HepG2 (cell line): ENCODE measurements around the gene DCUN1D2. TPM values are rescaled to one million over a fixed set of nuclear protein-coding genes. Genes with fewer than 3 reads are reported as not detected.

Source experiments
- AHR ChIP-seq: IDR thresholded peaks from 2 replicates; pipeline ENCODE4 v1.6.1; 2018; ENCODE audit warnings: missing genetic modification reagents, missing compliant biosample characterization
- DPF2 ChIP-seq: sonication (generic); formaldehyde crosslinking; IDR thresholded peaks from 2 replicates; pipeline ENCODE4 v1.4.0; 2020; ENCODE audit warnings: mild to moderate bottlenecking, low read depth, missing genetic modification reagents, borderline replicate concordance
- ETV6 ChIP-seq: sonication (generic); formaldehyde crosslinking; conservative IDR thresholded peaks from 2 replicates; pipeline ENCODE4 v1.4.0; 2020; ENCODE audit warnings: missing genetic modification reagents
- FOXJ3 ChIP-seq: sonication (generic); formaldehyde crosslinking; IDR thresholded peaks from 2 replicates; pipeline ENCODE4 v1.4.0; 2020; ENCODE audit warnings: missing genetic modification reagents, mild to moderate bottlenecking, borderline replicate concordance
- FOXO1 ChIP-seq: sonication (generic); formaldehyde crosslinking; IDR thresholded peaks from 2 replicates; pipeline ENCODE4 v1.4.0; 2020; ENCODE audit warnings: missing genetic modification reagents
- MATR3 ChIP-seq: sonication (generic); formaldehyde crosslinking; IDR thresholded peaks from 2 replicates; pipeline ENCODE4 v1.4.0; 2020; ENCODE audit warnings: missing genetic modification reagents
- MLX ChIP-seq: IDR thresholded peaks from 2 replicates; pipeline ENCODE4 v1.6.1; 2016
- MZF1 ChIP-seq: sonication (generic); formaldehyde crosslinking; IDR thresholded peaks from 2 replicates; pipeline ENCODE4 v1.8.1; 2023; ENCODE audit warnings: mild to moderate bottlenecking, missing genetic modification reagents, borderline replicate concordance
- PAX8 ChIP-seq: sonication (generic); formaldehyde crosslinking; IDR thresholded peaks from 2 replicates; pipeline ENCODE4 v1.8.0; 2022; ENCODE audit warnings: mild to moderate bottlenecking, missing genetic modification reagents, borderline replicate concordance
- ZBTB20 ChIP-seq: sonication (generic); formaldehyde crosslinking; IDR thresholded peaks from 2 replicates; pipeline ENCODE4 v1.8.1; 2023; ENCODE audit warnings: missing genetic modification reagents, low read depth, mild to moderate bottlenecking, borderline replicate concordance
- ZFP36L1 ChIP-seq: sonication (generic); formaldehyde crosslinking; IDR thresholded peaks from 2 replicates; pipeline ENCODE4 v1.8.0; 2022; ENCODE audit warnings: mild to moderate bottlenecking, missing genetic modification reagents, moderate library complexity
- ZNF143 ChIP-seq: sonication (generic); formaldehyde crosslinking; IDR thresholded peaks from 2 replicates; pipeline ENCODE4 v1.4.0; 2020; ENCODE audit warnings: missing genetic modification reagents
- ZNF224 ChIP-seq: sonication (generic); formaldehyde crosslinking; IDR thresholded peaks from 2 replicates; pipeline ENCODE4 v1.5.0; 2020; ENCODE audit warnings: mild to moderate bottlenecking, missing genetic modification reagents
- ZNF317 ChIP-seq: sonication (generic); formaldehyde crosslinking; IDR thresholded peaks from 2 replicates; pipeline ENCODE4 v1.5.0; 2020; ENCODE audit warnings: mild to moderate bottlenecking, missing genetic modification reagents
- ZNF326 ChIP-seq: sonication (generic); formaldehyde crosslinking; IDR thresholded peaks from 2 replicates; pipeline ENCODE4 v1.4.0; 2020; ENCODE audit warnings: missing genetic modification reagents, borderline replicate concordance
- ZNF7 ChIP-seq: IDR thresholded peaks from 2 replicates; pipeline ENCODE4 v1.6.1; 2016; ENCODE audit warnings: missing biosample characterization, missing genetic modification reagents
- ZNF724P ChIP-seq: sonication (generic); formaldehyde crosslinking; IDR thresholded peaks from 2 replicates; pipeline ENCODE4 v1.8.0; 2022; ENCODE audit warnings: missing genetic modification reagents, borderline replicate concordance
- ZNF776 ChIP-seq: sonication (generic); formaldehyde crosslinking; IDR thresholded peaks from 2 replicates; pipeline ENCODE4 v1.4.0; 2020; ENCODE audit warnings: mild to moderate bottlenecking, missing genetic modification reagents
- ZNF792 ChIP-seq: IDR thresholded peaks from 2 replicates; pipeline ENCODE4 v1.6.1; 2016
- ZSCAN31 ChIP-seq: sonication (generic); formaldehyde crosslinking; IDR thresholded peaks from 2 replicates; pipeline ENCODE4 v1.5.0; 2020; ENCODE audit warnings: low read depth, mild to moderate bottlenecking, missing genetic modification reagents
- polyA plus RNA-seq, 8 experiments: library from polyadenylated mRNA; depleted of rRNA in 3 of 8; stranded (reverse) in 7 of 8; unstranded in 1 of 8; fragments of >200 nt; fragmentation: Illumina TruSeq in 4 of 8; extraction: Trizol in 4 of 8; gene quantifications; 2 replicates each; pipeline versions ENCODE4 v1.2.1 to v1.2.3, GENCODE V29; 2011 to 2016; ENCODE audit warnings: low read depth in 4 of 8, missing spikeins in 1 of 8, mixed read lengths in 1 of 8; ENCODE audit not compliant: insufficient read depth in 1 of 8
- total RNA-seq, 5 experiments: library from RNA; depleted of rRNA; stranded (reverse); fragments of >200 nt; fragmentation: Illumina TruSeq; extraction: Trizol; gene quantifications; 2 replicates each; pipeline ENCODE4 v1.2.3, GENCODE V29; 2016; ENCODE audit warnings: low read depth in 1 of 5
- TF ChIP-seq, protein P1 (sequence below): sonication (generic); formaldehyde crosslinking; IDR thresholded peaks from 2 replicates; pipeline ENCODE4 v1.5.1; 2020; ENCODE audit warnings: missing genetic modification reagents, mild to moderate bottlenecking, borderline replicate concordance
- TF ChIP-seq, protein P2 (sequence below): sonication (generic); formaldehyde crosslinking; IDR thresholded peaks from 2 replicates; pipeline ENCODE4 v1.9.0; 2021; ENCODE audit warnings: mild to moderate bottlenecking, missing genetic modification reagents

DCUN1D2 gene
- total and polyA plus RNA-seq, 2 of the 13 experiments (the other 11 are each of a cell fraction or from before 2014, with no cell fraction given), result 9.1 to 9.6 TPM

GRCh38 chr13:113493315-113493951 lies 2.9 kb upstream of the DCUN1D2 start (continued):
- TF ChIP-seq MZF1 (CRISPR knock-in tag) (no peak), ZNF7 (peak; percentile 64; the same call in 1 of the 2 replicates), ZNF776 (CRISPR knock-in tag) (no peak), ZSCAN31 (CRISPR knock-in tag) (no peak), ZNF792 (CRISPR knock-in tag) (peak; percentile 73; the same call in 1 of the 2 replicates), AHR (CRISPR knock-in tag) (no peak), ZNF326 (CRISPR knock-in tag) (no peak), ZNF224 (no peak), ZFP36L1 (CRISPR knock-in tag) (no peak), MATR3 (CRISPR knock-in tag) (no peak), PAX8 (no peak), DPF2 (CRISPR knock-in tag) (no peak), ETV6 (CRISPR knock-in tag) (no peak), FOXJ3 (CRISPR knock-in tag) (no peak; the same call in 1 of the 2 replicates), MLX (CRISPR knock-in tag) (peak; percentile 90), FOXO1 (CRISPR knock-in tag) (peak; percentile 56; the same call in 1 of the 2 replicates), ZNF724P (CRISPR knock-in tag) (no peak), ZNF317 (CRISPR knock-in tag) (no peak), ZBTB20 (CRISPR knock-in tag) (peak; percentile 92; the same call in 1 of the 2 replicates), ZNF143 (CRISPR knock-in tag) (no peak)
- TF ChIP-seq, protein P1, sequence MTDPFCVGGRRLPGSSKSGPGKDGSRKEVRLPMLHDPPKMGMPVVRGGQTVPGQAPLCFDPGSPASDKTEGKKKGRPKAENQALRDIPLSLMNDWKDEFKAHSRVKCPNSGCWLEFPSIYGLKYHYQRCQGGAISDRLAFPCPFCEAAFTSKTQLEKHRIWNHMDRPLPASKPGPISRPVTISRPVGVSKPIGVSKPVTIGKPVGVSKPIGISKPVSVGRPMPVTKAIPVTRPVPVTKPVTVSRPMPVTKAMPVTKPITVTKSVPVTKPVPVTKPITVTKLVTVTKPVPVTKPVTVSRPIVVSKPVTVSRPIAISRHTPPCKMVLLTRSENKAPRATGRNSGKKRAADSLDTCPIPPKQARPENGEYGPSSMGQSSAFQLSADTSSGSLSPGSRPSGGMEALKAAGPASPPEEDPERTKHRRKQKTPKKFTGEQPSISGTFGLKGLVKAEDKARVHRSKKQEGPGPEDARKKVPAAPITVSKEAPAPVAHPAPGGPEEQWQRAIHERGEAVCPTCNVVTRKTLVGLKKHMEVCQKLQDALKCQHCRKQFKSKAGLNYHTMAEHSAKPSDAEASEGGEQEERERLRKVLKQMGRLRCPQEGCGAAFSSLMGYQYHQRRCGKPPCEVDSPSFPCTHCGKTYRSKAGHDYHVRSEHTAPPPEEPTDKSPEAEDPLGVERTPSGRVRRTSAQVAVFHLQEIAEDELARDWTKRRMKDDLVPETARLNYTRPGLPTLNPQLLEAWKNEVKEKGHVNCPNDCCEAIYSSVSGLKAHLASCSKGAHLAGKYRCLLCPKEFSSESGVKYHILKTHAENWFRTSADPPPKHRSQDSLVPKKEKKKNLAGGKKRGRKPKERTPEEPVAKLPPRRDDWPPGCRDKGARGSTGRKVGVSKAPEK, result no peak
- TF ChIP-seq, protein P2, sequence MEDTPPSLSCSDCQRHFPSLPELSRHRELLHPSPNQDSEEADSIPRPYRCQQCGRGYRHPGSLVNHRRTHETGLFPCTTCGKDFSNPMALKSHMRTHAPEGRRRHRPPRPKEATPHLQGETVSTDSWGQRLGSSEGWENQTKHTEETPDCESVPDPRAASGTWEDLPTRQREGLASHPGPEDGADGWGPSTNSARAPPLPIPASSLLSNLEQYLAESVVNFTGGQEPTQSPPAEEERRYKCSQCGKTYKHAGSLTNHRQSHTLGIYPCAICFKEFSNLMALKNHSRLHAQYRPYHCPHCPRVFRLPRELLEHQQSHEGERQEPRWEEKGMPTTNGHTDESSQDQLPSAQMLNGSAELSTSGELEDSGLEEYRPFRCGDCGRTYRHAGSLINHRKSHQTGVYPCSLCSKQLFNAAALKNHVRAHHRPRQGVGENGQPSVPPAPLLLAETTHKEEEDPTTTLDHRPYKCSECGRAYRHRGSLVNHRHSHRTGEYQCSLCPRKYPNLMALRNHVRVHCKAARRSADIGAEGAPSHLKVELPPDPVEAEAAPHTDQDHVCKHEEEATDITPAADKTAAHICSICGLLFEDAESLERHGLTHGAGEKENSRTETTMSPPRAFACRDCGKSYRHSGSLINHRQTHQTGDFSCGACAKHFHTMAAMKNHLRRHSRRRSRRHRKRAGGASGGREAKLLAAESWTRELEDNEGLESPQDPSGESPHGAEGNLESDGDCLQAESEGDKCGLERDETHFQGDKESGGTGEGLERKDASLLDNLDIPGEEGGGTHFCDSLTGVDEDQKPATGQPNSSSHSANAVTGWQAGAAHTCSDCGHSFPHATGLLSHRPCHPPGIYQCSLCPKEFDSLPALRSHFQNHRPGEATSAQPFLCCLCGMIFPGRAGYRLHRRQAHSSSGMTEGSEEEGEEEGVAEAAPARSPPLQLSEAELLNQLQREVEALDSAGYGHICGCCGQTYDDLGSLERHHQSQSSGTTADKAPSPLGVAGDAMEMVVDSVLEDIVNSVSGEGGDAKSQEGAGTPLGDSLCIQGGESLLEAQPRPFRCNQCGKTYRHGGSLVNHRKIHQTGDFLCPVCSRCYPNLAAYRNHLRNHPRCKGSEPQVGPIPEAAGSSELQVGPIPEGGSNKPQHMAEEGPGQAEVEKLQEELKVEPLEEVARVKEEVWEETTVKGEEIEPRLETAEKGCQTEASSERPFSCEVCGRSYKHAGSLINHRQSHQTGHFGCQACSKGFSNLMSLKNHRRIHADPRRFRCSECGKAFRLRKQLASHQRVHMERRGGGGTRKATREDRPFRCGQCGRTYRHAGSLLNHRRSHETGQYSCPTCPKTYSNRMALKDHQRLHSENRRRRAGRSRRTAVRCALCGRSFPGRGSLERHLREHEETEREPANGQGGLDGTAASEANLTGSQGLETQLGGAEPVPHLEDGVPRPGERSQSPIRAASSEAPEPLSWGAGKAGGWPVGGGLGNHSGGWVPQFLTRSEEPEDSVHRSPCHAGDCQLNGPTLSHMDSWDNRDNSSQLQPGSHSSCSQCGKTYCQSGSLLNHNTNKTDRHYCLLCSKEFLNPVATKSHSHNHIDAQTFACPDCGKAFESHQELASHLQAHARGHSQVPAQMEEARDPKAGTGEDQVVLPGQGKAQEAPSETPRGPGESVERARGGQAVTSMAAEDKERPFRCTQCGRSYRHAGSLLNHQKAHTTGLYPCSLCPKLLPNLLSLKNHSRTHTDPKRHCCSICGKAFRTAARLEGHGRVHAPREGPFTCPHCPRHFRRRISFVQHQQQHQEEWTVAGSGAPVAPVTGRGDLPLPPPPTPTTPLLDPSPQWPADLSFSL (CRISPR knock-in tag), result no peak
